Erythroblast (primary cell): Measurements from ENCODE around the gene GPR157.
"Not testable (repeated sequence)": the region's sequence is repeated elsewhere in the genome, so short reads cannot be mapped to it uniquely, and the experiment has no call there.

Experiments
- DNase-seq, 2 experiments: peaks; one replicate each; lab custom pipeline; 2025; lab: John Stamatoyannopoulos, UW
- GATA1 ChIP-seq: IDR thresholded peaks from 2 replicates; pipeline ENCODE4 v1.6.1; 2011; ENCODE audit warnings: low read depth, mild to moderate bottlenecking, control low read depth, low read length, moderate library complexity
- POLR2A ChIP-seq: IDR thresholded peaks from 2 replicates; pipeline ENCODE4 v1.6.1; 2011; ENCODE audit warnings: mild to moderate bottlenecking, low read length

The GPR157 gene

DNA sequence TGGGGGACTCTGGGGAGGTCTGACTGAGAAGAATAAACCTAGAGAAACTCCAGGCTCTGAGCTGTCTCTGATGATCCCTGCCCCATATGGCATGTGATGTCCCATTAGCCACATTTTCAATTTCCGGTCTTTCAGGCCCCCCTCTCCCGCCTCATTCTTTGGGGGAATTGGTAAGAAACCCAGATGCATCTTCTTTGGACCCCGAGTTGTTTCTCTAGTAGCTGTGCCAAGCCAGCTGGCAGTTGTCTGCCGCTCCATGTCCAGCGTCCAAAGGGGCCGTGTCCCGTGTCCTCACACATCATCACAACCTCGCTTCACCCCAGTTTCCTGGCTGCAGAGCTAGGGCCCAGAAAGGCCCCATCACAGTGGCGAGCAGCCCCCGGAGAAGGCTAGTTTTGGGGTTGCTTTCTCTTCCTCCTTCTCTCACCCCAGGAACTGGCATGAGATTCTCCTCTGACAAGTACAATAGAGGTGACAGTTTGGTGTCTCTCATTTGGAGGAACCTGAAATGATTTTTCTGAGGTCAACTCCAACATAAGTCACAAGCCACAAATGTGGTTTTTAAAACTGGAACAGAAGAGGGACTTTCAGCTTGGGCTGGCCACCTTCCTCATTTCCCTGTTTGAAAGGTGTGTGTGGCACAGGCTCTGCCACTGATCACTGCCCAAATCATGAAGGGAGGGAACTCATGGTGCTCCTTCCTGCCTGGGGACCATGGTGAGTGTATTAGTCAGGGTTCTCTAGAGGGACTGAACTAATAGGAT lies 6.4 kb upstream of the GPR157 start:
- DNase-seq: no peak
- TF ChIP-seq POLR2A (no peak), GATA1 (no peak)

DNA sequence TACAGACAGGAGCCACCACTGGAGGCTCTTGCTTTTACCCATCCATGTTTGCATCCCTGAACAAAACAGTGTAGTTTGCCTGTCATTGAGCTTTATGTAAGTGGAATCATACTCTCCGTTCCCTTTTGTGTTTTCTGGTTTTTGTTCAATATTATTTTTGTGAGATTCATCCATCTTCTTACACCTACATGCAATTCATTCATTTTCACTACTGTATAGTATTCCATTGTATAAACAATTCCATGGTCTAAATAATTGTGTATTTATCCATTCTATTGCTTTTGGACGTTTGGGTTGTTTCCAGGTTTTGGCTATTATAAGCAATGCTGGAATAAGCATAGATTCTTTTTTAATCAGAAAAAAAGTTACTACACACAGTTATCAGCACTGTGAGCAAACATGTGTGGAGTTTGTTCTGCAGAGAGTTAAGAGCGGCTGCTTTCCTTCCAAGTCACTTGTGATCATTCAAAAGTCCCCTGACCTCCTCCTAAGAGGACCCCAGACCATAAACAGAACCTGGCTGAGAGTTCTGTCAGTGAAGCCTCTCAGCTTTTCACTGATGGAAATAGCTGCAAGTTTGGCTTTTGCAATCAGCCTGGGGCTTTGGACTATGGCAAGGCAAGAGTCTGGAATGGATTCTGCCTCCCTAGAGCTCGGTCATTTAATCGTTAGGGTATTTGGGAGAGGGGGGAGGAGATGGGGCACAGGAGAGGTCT lies 5.1 kb upstream of the GPR157 start:
- no peak for TF ChIP-seq POLR2A
- TF ChIP-seq GATA1: no peak
- DNase-seq: no peak

DNA sequence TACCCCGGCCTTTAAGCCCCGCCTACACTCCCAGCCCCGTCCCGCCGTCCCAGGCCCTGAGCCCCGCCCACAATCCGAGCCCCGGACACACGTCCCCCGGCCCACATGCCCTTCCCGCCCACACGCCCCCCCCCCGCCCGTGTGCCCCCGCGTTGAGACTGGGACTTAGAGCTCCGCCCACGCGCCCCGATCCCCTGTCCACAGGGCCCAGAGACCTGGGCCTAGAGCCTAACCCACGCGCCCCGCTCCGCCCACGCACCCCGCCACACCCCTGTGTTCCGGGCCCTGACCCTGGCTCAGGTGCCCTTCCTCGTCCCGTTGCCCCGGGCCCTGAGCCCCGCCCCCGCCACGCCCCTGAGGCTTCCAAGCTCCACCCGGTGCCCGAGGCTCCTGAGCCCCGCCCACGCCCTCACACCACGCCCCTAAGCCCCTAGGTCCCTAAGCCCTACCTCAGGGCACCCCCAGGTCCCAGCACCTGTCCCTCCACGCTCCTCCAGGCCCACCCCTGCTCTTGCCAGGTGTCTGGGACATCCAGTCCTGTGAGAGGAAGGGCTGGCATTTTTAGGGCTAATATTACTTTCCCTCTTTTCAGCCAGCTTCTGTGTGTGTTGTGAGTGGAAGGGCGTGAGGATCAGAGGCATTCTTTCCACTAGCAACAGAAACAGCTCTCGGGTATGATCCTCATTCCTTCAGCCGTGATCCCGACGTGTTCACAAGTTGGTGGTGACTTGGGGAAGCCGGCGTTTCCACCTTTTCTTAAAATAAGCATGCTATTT lies 552 bp upstream of the GPR157 start:
- no peak for TF ChIP-seq GATA1
- DNase-seq: peak; percentile 70

DNA sequence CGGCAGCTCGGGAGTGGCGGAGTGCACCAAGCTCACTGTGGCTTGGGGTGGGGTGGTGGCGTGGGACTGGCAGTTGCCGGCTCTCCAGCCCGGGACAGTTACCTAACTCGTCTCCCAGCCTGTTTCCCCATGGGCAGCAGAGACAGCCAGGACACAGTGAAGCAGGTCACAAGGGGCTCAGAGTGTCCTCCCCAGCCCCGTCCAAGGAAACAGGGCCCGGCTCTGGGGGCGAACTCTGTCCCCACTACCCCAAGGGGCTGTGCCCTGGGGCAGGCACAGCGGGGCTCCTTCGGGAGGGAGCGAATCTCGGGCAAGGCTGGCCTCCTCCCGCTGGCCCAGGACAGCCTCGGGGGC lies 759 bp downstream of the GPR157 start:
- no peak for TF ChIP-seq GATA1
- TF ChIP-seq POLR2A: no peak
- DNase-seq: no peak

DNA sequence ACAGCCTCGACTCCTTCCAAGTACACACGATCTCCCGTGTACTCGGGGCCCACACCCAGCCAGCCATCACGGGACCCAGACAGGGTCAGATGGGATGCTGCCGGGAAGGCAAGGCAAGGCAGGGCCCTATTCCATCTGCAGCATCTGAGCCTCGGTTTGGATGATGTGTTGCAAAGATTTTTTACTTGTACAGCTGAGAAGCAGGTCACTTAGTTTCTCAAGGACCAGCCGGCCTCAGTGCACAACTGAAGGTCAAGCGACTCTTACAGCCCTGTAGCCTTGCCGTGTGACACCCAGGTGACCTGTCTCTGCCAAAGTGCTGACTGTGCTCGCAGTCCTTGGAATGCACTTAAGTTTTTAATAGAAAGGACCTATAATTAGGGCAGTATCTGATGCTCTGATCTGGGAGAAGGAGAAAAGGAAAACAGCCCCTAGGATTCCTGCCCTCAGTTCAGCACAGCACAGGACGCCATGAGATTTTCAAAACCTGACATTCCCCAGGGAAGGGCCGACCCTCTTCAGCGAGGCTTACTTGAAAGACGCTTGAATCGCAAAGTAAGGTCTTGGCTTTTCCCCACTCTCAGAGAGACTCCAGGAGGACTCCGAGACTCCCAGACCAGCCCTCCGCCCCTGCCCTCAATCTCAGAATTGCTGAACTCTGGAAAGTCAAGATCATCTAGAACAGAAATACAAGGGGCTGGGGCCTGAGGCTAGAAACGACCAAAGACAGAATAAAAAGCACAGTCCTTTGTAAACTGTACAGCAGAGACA lies 1.3 kb downstream of the GPR157 start:
- DNase-seq: no peak
- TF ChIP-seq POLR2A (no peak), GATA1 (no peak)

DNA sequence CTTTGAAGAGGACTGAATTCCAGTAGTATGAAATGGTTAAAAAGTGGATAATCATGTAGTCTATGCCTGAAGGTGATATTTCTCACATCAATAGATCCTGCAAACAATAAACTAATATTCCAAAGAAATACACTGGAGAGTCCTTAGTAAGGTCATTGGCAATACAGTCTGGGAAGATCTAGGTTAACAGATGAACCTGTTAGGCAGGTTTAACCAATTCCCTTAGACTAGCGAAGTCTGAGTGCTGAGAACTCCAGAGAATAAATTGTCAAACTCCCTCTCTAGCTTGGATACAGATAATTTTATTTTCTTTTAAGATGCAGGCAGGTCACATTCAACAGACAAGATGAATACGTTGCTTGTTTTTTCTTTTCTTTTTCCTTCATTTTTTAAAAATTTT lies 2.4 kb downstream of the GPR157 start:
- TF ChIP-seq POLR2A: no peak
- TF ChIP-seq GATA1: no peak
- no peak for DNase-seq

DNA sequence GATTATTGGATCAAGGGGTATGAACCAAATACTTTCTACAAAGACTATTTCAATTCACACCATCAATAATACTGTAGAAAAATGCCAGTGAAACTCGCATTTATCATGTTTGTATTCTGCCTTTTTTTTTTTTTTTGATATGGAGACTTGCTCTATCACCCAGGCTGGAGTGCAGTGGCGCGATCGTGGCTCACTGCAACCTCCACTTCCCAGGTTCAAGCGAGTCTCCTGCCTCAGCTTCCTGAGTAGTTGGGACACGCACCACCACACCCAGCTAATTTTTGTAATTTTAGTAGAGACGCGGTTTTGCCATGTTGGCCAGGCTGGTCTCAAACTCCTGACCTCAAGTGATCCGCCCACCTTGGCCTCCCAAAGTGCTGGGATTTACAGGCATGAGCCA lies 3.1 kb downstream of the GPR157 start:
- not testable (repeated sequence) for DNase-seq

DNA sequence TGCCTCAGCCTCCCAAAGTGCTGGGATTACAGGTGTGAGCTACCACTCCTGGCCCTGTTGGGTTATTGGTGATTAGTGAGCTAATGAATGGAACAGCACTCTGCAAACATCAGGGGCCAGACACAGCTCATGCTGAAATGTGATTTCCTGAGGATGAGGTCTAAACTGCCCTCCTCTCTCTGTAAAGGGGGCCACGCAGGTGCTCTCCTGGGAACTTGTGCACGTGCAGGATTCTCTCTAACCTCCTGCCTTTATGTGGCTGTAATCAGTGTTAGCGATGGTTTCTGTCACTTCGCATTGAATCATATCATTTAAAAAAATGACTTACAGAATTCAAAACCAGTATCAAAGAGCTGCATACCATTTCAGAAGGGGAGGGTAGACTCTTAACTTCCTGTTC lies 3.6 kb downstream of the GPR157 start:
- no peak for DNase-seq
- TF ChIP-seq POLR2A: no peak
- no peak for TF ChIP-seq GATA1

DNA sequence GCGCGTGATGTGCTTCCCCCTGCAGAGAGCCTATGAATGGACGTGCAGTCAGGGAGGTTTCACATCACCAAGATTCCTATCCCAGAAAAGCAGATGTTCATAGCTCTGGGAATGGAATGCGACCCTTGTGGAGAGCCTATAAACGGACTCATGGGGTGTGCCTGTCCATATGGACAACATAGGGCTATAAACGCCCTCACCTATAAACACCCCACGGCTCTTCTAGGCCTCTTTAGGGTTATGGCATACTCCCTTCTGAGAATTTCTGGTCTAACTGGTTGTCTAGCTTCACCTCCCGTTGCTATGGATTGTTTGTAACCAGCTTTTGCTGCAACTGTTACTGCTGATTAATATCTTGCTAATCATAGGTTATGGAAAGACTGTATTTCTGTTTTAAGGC lies 4.5 kb downstream of the GPR157 start:
- not testable (repeated sequence) for DNase-seq

DNA sequence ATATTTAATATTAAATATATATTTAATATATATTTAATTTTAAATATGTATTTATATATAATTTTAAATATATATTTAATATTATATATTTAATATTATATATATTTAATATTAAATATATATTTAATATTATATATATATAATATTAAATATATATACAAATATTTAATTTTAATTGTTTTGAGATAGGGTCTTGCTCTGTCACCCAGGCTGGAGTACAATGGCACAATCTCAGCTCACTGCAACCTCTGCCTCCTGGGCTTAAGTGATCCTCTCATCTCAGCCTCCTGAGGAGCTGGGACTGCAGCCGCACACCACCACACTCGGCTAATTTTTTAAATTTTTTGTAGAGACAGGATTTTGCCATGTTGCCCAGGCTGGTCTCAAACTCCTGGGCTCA lies 5.2 kb downstream of the GPR157 start:
- DNase-seq: not testable (repeated sequence)

DNA sequence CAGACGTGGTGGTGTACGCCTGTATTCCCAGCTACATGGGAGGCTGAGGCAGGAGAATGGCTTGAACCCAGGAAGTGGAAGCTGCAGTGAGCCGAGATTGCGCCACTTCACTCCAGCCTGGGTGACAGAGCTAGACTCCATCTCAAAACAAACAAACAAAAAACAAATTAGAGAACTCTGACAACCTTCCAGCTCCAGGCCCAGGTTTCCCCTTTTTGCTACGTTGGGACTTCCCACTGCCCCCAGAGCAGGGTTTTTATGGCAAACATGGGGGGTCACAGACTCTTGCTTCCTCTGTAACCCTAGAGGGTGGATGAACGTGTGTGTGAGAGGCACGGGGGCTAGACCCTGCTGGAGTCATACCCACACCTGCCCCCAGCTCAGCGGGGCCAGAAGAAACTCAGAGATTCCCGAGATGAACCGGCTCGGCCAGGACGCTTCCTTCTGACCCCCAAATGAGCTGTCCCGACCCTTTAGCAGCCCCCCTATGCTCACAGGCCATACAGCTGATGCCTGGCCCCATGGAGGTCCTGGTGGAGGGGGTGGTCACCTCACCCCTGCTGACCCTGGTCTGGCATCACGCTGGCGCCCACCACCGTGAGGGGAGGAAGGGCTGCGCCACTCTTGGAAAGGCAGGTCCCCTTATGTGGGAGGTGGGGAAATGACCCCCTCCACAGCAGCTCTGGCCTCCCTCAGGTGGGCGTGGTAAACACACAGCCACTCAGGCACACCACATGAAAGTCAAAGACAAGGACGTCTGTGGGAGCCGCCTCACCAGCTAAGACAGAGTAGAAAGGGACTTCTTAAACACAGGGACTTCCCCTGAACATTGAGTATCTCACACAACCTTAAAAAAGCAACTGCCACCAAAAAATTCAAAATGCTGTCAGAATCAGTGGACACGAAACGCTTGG lies 7.1 kb downstream of the GPR157 start:
- TF ChIP-seq GATA1 (no peak), POLR2A (no peak)
- DNase-seq: no peak

DNA sequence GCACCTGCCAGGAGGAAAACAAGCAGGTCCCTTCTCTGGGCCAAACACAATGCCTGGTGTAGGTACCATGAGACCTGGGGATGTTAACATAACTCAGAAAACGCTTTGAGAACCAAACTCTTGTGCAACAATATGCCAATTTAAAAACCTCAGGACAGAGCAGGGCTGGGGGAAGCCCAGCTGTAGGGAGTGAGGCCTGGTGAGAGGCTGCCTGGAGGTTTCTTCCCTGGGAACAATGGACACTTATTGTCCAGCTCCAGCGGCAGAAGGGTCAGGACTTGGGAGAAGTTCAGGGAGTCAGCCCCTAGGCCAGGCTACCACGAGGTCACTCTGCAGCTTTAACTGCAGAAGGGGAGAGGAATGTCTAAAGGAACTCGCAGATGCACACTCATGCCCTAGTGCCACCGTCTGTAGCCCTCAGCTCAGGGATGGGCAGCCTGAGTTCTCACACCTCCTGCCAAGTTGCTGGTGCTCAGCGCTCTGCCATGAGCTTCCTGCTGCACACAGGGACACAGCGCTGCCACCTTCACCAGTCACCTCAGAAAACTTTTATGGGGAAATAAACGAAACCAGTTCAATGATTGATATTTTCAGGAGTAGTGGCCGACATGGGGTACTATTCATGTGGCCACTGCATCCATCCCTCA lies 8.5 kb downstream of the GPR157 start:
- TF ChIP-seq POLR2A: no peak
- no peak for TF ChIP-seq GATA1
- DNase-seq: no peak
